ENCODE results near the gene NECTIN1. TPM values are rescaled to one million over a fixed set of nuclear protein-coding genes. Genes with fewer than 3 reads are reported as not detected.

Gene NECTIN1
- total and polyA plus RNA-seq, 4 donors: 4.7 to 18.3 (median 7.3) TPM

DNA sequence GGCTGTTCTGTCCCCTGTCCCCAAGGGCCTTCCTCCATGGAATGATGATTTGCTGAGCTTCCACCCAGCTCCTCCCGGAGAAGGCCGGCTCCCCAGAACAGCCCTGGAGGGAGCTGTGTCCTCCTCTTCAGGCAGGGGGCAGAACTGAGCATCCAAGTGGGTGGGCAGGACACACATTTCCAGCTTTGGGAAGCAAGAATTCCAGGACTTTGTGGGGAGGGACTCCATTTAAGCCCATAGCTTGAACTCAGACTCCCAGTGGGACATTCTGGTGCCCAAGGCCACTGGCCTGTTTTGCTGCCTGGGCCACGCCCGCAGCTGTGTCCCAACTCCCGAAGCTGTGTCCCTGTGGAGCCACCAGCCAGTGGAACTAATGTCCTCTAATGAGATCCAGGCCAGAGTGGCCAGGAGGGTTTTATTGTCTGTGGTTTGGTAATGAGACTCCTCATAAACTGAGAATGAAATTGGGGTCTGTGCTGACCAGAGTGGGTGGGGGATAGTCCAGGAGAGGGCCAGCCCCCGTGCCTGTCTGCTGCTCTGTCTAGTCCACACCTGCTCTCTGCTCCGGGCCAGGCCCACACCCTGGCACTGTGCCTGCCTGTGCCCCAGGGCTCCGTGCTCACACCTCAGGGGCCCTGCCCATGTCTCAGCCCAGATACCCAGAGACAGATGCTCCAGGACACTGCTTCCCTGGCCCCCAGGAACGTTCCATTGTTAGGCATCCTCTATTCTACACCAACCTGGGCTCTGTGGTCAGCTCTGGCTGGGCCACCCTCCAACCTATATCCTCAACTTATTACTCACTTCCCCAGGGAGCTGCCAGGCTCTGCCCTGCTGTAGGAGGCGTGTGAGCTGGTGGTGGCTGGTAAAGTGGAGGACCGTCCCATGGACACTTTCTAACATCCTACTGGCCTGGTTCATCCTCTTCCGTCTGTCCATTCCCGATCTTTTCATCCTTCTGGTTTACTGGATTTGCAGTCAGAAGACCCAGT is 7.6 kb downstream of the NECTIN1 start:
- no peak for DNase-seq
- Histone ChIP-seq H3K27me3 (ENCODE audit: control insufficient read depth in 3 of 3, insufficient read depth in 3 of 3, low read length in 2 of 3) (peaks cover 0 to under 1% (median 0%) of the 10 kb centered on the region in 3 donors), H3K9me3 (ENCODE audit: control insufficient read depth in 4 of 4, insufficient read depth in 3 of 4, low read length in 3 of 4) (no peaks in the 10 kb centered on the region), H3K4me3 (no peak overlapping the region), H3K27ac (ENCODE audit: low read depth in 1 of 2, low read length in 1 of 2) (no peak overlapping the region), H3K9ac (ENCODE audit: insufficient read depth in 1 of 2, low read length in 2 of 2) (no peak overlapping the region), H3K36me3 (ENCODE audit: control insufficient read depth in 4 of 4, insufficient read depth in 4 of 4, low read length in 4 of 4) (no peaks in the 10 kb centered on the region), H3K4me1 (ENCODE audit: control insufficient read depth in 5 of 5, insufficient read depth in 5 of 5, low read length in 5 of 5) (peaks cover 0 to 17% (median 0%) of the 10 kb centered on the region in 5 donors)
- 76 to 81% methylated on average over 13 of the region's 13 CpGs for WGBS, 2 donors
- ATAC-seq (ENCODE audit: insufficient read depth, low FRiP score): no peak
- TF ChIP-seq, protein P1, sequence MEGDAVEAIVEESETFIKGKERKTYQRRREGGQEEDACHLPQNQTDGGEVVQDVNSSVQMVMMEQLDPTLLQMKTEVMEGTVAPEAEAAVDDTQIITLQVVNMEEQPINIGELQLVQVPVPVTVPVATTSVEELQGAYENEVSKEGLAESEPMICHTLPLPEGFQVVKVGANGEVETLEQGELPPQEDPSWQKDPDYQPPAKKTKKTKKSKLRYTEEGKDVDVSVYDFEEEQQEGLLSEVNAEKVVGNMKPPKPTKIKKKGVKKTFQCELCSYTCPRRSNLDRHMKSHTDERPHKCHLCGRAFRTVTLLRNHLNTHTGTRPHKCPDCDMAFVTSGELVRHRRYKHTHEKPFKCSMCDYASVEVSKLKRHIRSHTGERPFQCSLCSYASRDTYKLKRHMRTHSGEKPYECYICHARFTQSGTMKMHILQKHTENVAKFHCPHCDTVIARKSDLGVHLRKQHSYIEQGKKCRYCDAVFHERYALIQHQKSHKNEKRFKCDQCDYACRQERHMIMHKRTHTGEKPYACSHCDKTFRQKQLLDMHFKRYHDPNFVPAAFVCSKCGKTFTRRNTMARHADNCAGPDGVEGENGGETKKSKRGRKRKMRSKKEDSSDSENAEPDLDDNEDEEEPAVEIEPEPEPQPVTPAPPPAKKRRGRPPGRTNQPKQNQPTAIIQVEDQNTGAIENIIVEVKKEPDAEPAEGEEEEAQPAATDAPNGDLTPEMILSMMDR (IDR thresholded peaks at IDR 0.05; ENCODE audit: control extremely low read depth, extremely low read depth): no peak

DNA sequence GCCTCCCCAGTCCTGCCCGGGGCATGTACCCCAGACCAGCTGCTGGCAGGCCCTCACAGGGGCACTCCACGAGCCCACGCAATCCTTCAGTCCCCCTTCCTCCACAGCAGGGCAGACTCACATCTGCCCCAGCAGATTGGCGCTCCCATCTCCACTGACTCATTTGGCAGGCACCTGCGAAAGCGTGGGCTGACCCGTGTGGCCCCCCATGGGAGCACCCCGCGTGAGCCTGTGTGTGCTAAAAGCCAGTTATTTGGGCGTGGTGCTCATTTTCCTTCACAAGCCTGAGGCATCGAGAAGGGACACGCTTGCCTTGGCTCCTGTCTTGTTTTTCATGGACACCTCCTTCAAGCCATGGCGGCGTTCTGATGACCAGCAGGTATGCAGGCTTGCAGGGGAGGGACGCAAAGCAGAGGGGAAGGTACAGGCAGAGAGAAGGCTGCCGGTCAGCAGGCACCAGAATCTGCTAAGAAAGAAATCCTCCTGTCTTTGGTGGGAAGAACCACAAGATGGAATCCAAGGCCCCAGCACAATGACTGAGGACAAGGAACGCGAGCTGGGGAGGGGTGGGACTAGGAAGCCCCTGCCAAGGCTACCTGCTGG is 8.6 kb downstream of the NECTIN1 start:
- H3K4me3 ChIP-seq: no peak overlapping the region
- WGBS, 2 donors: 94 to 96% methylated on average over 18 of the region's 18 CpGs
- TF ChIP-seq, protein P1 (IDR thresholded peaks at IDR 0.05; ENCODE audit: control extremely low read depth, extremely low read depth): no peak
- DNase-seq (no peak), ATAC-seq (ENCODE audit: insufficient read depth, low FRiP score) (no peak)
- H3K27ac ChIP-seq (ENCODE audit: low read depth in 1 of 2, low read length in 1 of 2): no peak overlapping the region
- peaks cover 0 to 16% (median 0%) of the 10 kb centered on the region in 5 donors for H3K4me1 ChIP-seq (ENCODE audit: control insufficient read depth in 5 of 5, insufficient read depth in 5 of 5, low read length in 5 of 5)
- no peak overlapping the region for H3K9ac ChIP-seq (ENCODE audit: insufficient read depth in 1 of 2, low read length in 2 of 2)
- H3K9me3 ChIP-seq (ENCODE audit: control insufficient read depth in 4 of 4, insufficient read depth in 3 of 4, low read length in 3 of 4): no peaks in the 10 kb centered on the region
- no peaks in the 10 kb centered on the region for H3K36me3 ChIP-seq (ENCODE audit: control insufficient read depth in 4 of 4, insufficient read depth in 4 of 4, low read length in 4 of 4)
- H3K27me3 ChIP-seq (ENCODE audit: control insufficient read depth in 3 of 3, insufficient read depth in 3 of 3, low read length in 2 of 3): no peaks in the 10 kb centered on the region

DNA sequence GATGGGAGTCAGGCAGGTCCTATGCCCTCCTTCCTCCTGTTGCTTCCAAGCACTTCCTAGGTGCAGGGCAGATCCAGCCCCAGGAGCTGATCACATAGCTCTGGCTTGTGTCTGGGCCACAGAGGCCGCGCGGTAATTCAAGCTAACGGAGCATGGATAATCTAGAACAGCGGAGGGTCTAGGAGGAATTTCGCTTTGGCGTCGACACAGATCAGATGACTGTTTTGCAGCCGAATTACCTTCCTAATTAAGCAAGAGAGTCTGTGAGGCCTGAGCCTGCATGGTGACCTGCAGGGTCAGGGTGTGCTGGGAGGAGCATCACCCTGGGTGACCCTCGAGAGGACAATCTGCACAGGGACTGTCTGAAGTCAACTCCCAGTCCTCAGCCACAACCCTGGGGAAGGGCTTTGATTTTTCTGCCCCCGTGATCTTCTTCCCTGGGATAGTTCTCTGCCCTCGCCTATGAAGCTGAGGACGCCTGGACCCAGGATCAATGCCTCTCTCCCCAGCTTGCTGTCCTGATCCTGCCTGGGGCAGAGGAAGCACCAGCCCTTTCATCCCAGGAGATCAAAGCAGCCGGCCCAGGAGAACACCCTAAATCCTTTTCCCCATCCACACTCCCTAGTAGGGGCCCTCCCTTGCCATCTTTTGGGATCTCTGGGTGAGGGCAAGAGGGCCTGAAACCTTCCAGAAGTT is 11.0 kb downstream of the NECTIN1 start:
- H3K27me3 ChIP-seq (ENCODE audit: control insufficient read depth in 3 of 3, insufficient read depth in 3 of 3, low read length in 2 of 3): no peaks in the 10 kb centered on the region
- no peak overlapping the region for H3K27ac ChIP-seq (ENCODE audit: low read depth in 1 of 2, low read length in 1 of 2)
- DNase-seq (no peak), ATAC-seq (ENCODE audit: insufficient read depth, low FRiP score) (no peak)
- TF ChIP-seq, protein P1 (IDR thresholded peaks at IDR 0.05; ENCODE audit: control extremely low read depth, extremely low read depth): no peak
- no peak overlapping the region for H3K4me3 ChIP-seq
- H3K9me3 ChIP-seq (ENCODE audit: control insufficient read depth in 4 of 4, insufficient read depth in 3 of 4, low read length in 3 of 4): no peaks in the 10 kb centered on the region
- 90 to 92% methylated on average over 14 of the region's 14 CpGs for WGBS, 2 donors
- no peaks in the 10 kb centered on the region for H3K36me3 ChIP-seq (ENCODE audit: control insufficient read depth in 4 of 4, insufficient read depth in 4 of 4, low read length in 4 of 4)
- H3K4me1 ChIP-seq (ENCODE audit: control insufficient read depth in 5 of 5, insufficient read depth in 5 of 5, low read length in 5 of 5): peaks cover 0 to 21% (median 0%) of the 10 kb centered on the region in 5 donors
- H3K9ac ChIP-seq (ENCODE audit: insufficient read depth in 1 of 2, low read length in 2 of 2): no peak overlapping the region

Data from lung (tissue), 12 donors.